NCI-H446 (cell line): Measurements from ENCODE around the gene PDE4DIP.
"Not testable (repeated sequence)": the region's sequence is repeated elsewhere in the genome, so short reads cannot be mapped to it uniquely, and the experiment has no call there.

Source experiments
- DNase-seq, 2 experiments: peaks; one replicate each; lab custom pipeline; 2025; lab: John Stamatoyannopoulos, UW

PDE4DIP gene

GRCh38 chr1:148921047-148921446, 76.8 kb downstream of the PDE4DIP start:
- DNase-seq = not testable (repeated sequence)

- DNase-seq = not testable (repeated sequence)
These were observed 79.6 kb downstream of the PDE4DIP start for GRCh38 chr1:148923798-148924197.

- not testable (repeated sequence) for DNase-seq
These were observed 83.4 kb downstream of the PDE4DIP start for GRCh38 chr1:148927645-148928044.

- DNase-seq = not testable (repeated sequence)
These were observed 85.0 kb downstream of the PDE4DIP start for GRCh38 chr1:148929253-148929652.

- DNase-seq = not testable (repeated sequence)
These were observed 91.3 kb downstream of the PDE4DIP start for GRCh38 chr1:148935381-148936002.

DNA sequence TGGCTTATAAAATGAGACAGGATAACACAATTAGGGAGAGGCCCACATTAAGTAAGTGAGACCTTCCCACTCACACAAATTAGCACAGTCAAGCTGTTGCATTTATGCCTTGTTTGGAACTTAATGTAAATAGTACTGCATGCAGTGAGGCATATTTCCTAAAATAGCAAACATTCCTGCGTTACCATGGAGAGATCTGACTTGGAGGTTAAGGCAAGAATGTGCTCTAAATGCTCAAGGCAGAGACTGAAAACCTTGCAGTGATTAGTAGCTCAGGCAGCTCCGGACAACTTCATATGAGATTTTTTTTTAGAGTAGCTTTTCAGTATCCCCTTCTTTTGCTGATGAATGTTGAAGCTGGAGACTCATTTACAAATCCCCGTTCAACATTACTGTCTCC, 98.7 kb downstream of the PDE4DIP start:
- not testable (repeated sequence) for DNase-seq

GRCh38 chr1:148945130-148945529, 100.9 kb downstream of the PDE4DIP start:
- not testable (repeated sequence) for DNase-seq

DNA sequence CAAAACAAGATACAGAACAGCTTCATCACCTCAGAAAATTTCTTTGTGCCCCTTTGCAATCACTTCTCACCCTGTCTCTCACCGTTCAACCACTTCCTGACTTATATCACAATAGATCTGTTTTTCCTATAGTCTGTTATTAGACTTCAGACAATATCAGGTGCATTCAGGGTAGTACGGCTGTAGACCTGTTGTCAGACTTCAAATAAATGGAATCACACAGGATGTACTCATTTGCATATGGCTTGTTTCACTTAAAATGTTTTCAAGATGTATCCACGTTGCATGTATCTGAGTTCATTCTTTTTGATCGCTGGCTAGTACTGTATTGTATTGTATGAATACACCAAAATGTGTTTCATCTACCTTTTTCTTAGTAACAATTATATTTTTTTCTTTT, 104.5 kb downstream of the PDE4DIP start:
- DNase-seq = not testable (repeated sequence)

DNA sequence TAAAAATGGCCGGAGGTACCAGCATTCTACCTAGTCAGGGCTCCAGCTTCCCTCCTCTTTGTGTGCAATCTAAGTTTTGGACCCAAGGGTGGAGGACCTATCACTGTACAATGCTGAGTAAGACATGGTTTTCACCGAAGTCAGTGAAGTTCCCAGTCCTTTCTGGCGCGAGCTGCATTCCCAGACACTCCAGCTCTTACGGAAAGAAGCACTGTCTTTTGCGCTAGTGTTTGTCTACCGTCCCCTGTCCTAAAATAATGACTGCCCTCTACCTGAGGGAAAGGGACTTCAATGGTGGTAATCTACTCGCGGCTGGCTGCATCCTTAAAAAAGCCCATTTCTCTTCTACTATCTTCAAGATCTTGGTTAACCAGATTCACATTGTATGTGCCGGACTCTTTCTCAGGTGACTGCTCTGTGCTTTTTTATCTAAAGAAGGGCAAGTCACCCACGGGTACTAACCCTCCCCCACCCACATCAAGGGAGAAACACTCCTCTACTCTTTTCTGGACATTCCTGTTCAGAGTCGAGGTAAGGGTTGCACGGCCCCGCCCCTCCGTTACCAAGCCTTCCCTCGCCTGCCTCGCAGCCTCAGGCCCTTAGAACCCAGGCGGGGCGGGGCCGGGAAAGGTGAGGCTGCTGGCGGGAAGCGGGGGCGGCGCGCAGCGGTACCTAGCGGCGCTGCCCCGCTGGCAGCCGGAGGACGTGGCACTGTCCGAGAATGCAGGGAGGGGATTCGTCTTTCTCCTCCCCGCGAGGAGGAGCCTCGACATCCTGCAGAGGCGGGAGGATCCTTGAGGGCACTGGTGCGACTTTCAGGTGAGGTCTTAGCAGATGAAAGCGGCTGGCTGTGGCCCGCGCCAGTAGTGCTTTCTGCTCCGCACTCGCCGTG, 107.4 kb downstream of the PDE4DIP start:
- peak; percentile 32 to 58 for DNase-seq

DNA sequence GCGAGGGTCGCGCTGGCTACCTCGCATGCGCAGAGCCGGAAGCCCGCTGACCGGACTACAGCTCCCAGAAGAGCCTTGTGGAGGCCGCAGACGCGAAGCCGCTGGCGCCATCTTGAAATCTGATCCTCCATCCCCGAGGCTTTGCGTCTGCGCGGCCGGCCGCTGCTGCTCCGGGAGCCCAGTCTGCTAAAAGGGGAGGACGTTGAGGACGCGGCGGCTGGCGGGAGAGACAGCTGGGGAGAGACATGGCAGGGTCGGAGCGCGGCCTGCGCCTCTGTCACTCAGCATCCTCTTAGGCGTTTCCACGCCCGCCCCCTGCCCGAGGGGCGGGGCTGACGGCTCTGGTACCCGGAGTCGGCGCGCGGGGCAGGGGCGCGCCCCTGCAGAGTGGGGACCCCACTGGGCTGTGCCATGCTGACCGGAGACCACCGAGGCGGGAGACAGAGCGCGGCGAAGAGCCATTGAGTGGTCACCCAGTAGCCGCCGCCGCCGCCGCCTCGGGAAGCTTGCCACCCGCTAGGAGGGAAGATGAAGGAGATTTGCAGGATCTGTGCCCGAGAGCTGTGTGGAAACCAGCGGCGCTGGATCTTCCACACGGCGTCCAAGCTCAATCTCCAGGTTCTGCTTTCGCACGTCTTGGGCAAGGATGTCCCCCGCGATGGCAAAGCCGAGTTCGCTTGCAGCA, 108.2 kb downstream of the PDE4DIP start:
- DNase-seq = not testable (repeated sequence)

- peak; percentile 4 to 17 for DNase-seq
These were observed 108.8 kb downstream of the PDE4DIP start for GRCh38 chr1:148952938-148953616.

DNA sequence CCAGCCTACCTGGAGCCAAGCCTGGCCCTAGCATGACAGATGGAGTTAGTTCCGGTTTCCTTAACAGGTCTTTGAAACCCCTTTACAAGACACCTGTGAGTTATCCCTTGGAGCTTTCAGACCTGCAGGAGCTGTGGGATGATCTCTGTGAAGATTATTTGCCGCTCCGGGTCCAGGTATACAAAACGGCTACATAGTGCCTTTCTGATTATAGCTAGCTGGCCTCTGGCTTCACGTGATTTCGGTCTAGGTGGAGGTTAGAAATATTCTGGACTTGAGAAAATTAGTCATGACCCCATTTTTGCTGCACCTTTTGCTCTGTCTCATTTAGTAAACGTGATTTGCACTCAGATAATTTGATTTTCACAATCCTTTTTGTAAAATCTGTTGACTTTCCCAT, 109.5 kb downstream of the PDE4DIP start:
- not testable (repeated sequence) for DNase-seq

DNA sequence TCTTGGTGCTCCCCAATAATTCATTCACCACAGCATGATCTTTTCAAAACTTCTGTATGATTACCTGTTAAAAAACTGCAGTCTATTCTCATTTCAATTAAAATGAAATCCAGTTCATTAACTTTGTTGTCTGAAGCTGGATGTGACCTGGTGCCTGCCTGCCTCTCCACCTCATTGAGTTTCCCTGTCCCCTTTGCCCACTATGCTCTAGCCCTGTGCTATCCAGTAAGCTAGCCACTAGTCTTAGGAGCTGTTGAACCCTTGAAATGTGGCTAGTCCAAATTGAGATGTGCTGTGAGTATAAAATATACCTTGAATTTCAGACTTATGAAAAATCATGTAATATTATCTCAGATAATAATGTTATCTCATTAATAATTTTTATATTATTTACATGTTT, 114.1 kb downstream of the PDE4DIP start:
- DNase-seq = not testable (repeated sequence)

GRCh38 chr1:148960212-148961000, 116.2 kb downstream of the PDE4DIP start:
- not testable (repeated sequence) for DNase-seq

DNA sequence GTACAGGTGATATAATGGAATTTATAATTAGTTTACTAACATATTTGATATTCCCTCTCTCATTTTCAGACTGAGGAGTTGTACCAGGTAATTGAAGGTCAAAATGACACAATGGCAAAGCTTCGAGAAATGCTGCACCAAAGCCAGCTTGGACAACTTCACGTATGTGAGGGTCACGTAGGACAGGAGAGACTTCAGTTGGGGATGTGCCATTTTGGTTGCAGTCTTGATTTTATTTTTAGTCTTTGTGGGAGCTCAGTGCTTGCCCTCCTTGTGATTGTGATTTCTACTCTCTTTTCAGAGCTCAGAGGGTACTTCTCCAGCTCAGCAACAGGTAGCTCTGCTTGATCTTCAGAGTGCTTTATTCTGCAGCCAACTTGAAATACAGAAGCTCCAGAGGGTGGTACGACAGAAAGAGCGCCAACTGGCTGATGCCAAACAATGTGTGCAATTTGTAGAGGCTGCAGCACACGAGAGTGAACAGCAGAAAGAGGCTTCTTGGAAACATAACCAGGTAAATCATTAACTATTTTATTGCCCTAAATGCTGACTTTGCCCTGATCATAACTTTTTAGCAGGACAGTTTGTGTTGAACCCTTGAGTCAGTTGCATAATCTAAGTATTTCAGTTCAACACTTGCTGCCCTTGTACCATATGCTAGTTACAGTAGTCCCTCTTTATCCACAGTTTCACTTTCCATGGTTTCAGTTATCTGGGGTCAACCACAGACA, 118.1 kb downstream of the PDE4DIP start:
- not testable (repeated sequence) for DNase-seq

GRCh38 chr1:148966084-148966483, 121.9 kb downstream of the PDE4DIP start:
- not testable (repeated sequence) for DNase-seq

DNA sequence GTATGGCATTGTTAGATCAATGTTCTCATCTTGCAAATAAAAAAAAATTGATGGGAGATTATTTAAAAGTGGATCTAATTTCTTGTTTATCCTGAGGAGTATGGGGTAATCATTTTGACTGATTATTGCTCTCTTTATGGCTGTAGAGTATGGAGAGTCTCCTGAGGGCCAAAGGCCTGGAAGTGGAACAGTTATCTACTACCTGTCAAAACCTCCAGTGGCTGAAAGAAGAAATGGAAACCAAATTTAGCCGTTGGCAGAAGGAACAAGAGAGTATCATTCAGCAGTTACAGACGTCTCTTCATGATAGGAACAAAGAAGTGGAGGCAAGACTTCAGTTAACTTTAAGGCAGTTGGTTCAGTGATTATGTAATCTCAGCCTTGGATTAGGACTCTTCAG, 123.4 kb downstream of the PDE4DIP start:
- not testable (repeated sequence) for DNase-seq

GRCh38 chr1:148968682-148969081, 124.5 kb downstream of the PDE4DIP start:
- not testable (repeated sequence) for DNase-seq

GRCh38 chr1:148969126-148969525, 124.9 kb downstream of the PDE4DIP start:
- DNase-seq = not testable (repeated sequence)

GRCh38 chr1:148975453-148975852, 131.2 kb downstream of the PDE4DIP start:
- DNase-seq = not testable (repeated sequence)
